ENCODE measurements around the gene CFAP97D1.

DNA sequence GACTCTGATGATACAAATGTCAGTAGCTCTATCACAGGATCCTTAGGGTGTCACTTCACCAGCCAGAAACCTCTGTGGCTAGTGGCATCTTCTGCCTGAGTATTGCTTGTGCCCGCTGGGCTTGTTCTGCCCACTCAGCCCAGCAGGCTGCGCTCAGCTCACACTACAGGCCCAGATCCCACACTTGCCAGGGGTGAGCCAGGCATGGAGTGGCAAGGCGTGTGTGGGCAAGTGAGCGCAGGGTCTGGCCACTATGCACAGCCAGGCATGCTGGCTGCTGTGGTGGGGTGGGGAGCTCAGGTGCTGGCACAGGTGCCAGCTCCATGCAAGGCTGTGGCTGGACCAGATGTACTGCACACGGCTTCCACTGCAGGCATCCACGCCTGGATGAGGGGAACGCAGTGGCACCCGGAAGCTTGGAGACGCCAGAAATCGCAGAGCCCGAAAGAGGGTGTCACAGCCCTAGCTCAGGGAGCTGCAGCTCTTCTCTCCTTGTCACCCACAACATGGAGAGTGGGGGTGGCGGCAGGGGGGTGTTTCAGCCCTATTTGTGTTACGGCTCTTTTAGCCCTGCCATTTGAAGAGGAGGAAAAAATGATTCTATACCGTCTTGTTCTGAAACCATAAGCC, 10.2 kb downstream of the CFAP97D1 start:
- TF ChIP-seq GATA2 (IDR thresholded peaks at IDR 0.05; ENCODE audit: low read depth, low read length) = no peak
- TF ChIP-seq GATA3 (IDR thresholded peaks at IDR 0.05; ENCODE audit: low read depth, low read length) = no peak
